ENCODE measurements around the gene ZFYVE27.

Gene ZFYVE27

DNA sequence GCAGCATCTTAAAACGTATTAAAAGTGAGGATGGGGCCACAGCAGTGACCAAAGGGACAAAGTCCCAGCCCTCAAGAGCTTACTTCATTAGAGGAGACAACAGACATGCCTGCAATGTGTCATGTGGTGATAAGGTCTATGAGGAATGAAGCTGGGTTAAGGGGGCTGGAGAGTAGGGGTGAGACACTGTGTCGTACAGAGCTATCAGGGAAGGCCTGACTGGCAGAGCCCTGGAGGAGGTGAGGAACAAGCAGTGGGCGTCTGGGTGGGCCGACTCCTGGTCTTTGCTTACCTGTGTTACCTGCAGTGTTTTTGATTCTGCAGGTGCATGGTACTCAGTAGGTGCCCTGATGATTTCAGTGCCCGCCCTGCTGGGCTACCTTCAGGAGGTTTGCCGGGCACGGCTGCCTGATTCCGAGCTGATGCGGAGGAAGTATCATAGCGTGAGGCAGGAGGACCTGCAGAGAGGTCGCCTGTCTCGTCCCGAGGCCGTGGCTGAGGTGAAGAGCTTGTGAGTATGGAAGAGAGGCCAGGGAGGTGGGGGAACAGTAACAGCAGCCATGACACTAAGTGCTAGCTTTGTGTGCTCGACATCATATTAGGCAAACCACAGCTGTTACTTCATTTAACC is 7.6 kb downstream of the ZFYVE27 start:
- DNase-seq = no peak

DNA sequence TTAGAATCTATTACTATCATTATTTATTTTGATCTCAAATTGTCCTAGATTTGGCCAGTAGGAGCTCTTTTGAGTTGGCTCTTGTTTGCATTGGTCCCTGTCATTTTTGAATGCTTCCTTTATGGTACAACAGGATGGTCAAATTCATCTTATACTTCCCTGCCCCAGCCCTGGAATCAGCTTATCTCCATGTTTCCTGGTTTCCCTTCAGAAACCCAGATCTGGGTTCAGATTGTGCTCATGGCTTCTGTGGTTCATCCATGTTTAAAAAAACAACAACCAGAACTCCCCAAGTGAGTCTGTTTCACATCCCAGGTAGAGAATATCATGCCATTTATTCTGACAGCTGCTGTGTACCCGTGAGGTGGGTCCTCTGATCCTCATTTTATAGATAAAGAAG is 10.6 kb downstream of the ZFYVE27 start:
- no peak for DNase-seq

DNA sequence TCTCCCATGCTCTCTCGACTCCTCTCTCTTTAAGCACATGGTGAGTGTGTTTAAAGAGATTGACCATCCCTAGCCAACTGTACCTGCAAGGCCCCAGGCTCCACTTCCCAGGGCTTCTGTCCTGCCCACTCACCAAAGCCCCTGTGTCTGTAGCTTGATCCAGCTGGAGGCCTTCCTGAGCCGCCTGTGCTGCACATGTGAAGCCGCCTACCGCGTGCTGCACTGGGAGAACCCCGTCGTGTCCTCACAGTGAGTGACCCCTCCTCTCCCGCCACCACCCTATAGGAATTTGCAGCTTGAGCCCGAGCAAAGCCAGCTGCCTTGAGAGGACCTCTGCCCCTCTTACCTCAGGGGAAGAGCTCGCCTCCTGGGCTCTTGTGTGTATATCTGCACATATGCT is 11.2 kb downstream of the ZFYVE27 start:
- DNase-seq = no peak

DNA sequence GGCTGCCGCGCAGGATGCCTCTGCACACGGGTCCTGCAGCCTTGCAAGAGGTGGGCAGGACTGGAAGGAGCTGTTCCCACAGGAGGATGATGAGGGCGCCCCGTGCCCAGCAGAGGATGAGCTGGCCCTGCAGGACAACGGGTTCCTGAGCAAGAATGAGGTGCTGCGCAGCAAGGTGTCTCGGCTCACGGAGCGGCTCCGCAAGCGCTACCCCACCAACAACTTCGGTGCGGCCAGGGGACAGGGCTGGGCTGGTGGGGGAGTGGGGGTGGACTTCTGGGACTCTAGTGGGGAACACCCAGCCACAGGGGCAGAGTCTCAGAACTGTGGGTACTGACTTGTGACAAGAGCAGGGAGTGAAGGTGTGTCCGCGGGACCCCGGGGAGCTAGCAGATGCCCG is 16.0 kb downstream of the ZFYVE27 start:
- no peak for DNase-seq

DNA sequence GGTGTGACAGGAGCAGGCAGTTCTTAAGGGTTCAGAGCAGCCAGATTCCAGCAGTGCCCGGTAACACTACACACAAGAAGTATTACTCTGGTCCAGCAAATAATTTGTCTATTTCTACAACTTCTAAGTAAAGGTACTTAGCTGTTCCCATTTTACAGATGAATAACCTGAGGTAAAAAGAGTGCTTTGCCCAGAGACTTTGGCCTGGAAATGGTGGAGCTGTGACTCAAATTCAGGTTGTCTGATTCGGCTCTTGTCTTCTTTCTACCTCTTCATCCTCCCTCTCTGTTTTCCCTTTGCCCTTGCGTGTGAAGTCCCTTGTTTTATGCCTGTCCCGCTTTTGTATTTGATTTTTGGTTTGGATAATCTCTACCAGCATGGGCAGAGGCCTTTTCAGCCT is 17.8 kb downstream of the ZFYVE27 start:
- DNase-seq = no peak

DNA sequence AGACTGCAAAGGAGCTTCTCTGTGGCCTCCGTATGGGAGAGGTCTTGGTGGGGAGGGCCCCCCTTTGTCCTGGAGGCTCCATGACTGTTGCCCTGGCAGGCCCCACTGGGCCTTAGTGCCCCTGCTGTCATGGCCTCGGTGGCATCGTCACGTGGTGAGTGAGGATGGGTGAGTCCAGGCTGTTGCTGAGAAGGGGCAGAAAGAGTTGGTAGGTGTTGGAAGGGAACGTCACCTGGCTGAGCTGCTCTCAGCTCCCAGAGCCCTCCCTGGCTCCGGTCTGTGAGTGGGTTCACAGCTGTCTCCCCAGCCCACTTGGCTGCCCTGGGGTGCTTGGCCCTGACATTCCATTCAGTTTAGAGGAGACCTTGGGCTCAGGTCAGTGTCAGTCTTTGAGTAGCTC is 18.8 kb downstream of the ZFYVE27 start:
- no peak for DNase-seq

DNA sequence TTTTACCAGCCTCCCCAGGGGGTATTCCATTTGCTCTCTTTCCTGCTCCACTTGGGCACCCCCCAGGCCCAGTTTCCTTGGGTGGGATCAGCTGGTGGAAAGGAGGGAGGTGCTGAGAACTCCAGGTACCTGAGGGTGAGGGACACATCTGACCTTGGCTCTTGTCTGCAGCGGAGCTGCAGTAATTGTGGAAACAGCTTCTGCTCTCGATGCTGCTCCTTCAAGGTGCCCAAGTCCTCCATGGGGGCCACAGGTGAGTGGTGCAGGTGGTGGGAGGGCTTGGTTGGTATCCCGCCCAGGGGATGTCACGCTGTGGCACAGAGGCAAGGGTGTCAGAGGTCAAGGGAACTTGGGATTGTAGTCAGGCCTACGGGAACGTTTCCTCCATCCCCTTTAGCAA is 20.5 kb downstream of the ZFYVE27 start:
- DNase-seq = no peak

DNA sequence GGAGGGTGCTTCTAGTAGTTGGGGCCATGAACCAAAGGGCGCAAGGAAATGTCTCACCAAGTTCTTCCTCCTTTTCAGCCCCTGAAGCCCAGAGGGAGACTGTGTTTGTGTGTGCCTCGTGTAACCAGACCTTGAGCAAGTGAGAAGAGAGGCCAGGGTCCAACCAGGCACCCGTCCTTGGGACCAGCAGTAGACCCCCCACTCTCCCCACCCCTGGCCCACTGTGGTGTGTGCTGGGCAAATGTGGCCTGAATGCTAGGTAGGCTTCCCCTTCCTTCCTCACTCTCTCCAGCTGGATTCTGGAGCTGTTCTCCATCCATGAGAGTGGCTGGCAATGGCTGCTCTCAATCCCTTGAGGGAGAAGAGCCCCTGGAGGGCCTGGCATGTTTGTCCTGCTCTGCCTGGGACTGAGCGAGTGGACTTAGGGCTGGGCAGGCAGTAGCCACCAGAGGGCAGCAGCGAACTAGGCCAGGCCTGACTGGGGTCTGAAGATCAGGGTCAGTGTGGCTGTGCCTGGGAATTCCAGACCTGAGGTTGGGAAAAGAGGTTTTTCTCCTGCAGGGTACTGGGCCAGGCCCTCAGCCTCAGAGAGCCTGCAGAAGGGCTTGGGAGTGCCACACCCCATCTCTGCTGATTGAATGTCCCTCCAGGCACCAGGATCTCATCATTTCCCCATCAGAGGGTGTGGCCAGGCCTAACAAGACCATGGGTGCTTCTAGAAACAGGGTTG is 22.4 kb downstream of the ZFYVE27 start:
- DNase-seq = peak in 12 of 14 donors; percentile 8 to 68 (median 42)

DNA sequence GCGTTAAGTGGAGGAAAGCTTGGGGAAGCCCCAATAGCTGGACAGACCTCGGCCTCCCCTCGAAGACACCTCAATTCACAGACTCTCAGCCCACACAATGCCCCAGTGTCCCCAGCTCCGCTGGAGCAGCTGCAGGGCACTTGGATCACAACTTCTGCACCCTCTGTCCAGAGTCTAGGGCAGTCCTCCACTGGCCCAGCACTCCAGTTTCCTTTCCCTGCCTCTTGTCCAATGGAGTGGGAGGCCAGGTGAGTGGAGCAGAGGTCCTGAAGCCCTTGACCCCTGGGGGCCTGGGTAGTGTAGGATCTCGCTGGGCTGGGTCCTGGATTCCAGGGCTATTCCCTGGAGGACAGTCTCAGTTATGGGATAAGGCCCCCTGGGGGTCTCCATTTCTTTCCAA is 23.0 kb downstream of the ZFYVE27 start:
- no peak for DNase-seq

DNA sequence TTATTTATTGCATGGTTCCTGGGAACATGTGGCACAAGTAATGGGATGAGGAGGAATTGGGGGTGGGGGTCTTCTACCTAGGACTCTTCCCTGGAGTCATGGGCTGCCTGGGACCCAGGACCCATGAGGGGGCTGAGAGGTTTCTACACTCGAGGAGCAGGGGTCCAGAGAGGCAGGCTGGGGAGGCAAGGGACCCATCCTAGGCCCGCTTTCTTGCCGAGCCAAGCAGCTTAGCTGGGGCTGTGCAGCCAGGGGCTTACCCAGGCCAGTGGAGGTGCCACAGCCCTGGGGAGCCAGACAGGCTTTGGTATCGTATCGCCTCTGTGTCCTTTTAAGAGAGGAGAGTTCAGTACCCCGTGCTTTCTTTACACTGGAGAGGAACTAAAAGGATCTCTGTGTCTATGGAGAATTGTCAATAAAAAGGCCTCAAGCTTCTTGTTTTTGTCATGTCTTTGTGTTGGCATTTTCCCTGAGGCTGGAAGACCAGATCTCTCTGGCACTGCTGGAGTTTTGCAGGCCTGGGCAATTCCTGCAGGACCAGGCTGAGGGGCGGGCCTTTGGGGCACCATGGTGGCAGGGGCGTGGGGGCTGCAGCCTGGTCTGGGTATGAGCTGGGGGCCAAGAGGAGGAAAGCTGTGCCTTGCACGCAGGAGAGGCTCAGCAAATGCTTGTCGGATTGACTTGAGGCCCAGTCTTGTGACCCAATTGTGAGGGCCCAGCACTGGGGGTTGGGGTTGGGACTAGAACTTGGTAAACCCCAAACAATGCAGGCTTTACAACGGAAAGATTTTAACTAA is 23.7 kb downstream of the ZFYVE27 start:
- no peak for DNase-seq

DNA sequence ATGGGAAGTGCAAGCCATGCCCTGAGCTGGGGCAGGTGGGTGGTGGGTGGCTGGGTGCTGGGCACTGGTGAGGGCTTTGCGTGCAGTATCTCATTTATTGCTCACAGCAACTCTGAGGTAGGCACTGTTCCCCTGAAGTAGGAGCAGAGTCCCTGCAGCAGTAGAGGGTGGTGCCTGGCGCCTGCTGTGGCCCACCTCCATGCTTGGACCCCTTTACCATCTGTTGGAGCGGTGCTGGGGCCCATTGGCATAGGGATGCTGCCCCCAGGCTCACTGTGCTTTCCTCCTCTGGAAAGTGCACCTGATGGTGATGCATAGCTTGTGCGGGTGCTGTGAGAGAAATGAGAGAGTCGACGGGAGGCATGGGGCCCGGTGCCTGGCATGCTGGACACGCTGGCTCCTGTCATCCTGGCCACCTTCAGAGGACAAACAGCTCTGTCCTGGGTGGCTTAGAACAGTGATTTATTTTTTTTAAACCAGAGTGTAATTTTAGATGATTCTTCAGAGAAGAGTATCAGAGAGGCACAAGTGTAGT is 24.5 kb downstream of the ZFYVE27 start:
- no peak for DNase-seq

DNA sequence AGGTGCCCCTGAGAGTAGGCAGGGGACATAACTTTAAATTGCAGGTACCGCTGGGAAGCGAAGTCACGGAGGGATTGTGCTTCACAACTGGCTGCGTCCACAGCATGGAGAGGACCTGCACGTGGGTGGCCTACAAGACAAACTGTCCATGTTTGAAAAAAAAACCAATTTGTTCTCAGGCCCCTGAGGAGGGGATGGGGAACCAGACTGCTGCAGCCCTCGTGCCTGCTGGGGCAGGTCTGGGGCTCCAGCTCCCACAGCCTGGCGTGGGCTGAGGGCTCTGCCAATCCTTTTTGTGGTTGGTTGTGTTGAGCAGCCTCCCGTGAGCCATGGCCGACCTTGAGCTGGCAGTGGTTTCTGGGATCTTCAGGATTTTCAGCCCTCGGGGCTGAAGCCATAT is 25.1 kb downstream of the ZFYVE27 start:
- no peak for DNase-seq

DNA sequence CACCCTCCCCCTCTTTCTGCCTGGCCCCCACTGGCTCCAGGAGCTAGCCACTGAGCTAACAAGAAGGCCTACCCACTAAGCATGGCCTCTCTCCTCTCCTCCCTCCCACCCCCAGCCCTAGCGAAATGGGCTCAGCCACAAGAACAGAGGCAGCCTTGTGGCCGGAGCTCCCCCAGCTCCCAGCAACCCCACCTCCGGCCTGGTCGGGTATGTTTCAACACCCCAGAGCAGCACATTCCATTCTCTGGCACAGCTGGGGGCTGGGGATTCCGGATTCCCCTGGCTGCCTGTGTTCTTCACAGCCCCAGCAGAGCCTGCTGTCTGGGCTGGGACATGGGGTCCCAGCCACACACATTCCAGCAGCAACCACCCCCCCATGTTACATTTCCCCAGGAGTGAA is 25.9 kb downstream of the ZFYVE27 start:
- DNase-seq = peak in 5 of 14 donors; percentile 18 to 66 (median 30)

DNA sequence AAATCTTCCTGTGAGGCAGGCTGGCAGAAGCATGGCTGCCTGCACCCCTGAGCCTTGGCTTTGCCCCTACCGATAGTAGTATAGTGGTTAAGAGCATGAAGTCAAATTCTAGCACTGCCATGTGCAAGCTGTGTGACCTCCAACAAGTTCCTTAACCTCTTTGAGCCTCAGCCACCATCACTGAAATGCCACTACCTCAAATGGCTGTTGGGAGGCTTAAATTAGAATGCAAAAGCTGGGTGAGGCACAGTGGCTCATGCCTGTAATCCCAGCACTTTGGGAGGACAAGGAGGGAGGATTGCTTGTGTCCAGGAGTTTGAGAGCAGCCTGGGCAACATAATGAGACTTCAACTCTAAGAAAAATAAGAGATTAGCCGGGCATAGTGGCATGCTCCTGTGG is 26.5 kb downstream of the ZFYVE27 start:
- no peak for DNase-seq

DNA sequence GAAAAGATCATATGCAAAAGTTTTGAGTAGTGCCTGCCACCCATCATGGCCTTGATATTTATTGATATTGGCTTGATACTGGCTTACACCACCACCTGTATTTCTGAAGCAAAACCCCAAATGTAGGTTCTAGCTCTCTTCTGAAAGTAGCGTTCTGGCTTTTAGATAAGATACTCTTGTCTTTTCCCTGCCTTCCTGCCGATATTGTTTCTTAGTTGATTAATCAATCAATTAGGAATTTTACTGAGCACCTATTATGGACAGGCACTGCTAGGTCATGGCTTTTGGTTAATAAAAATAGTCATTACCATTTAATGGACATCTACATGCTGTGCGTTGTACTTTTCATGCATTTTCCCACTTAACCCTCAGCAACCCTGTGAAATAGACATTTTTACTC is 27.0 kb downstream of the ZFYVE27 start:
- no peak for DNase-seq

DNA sequence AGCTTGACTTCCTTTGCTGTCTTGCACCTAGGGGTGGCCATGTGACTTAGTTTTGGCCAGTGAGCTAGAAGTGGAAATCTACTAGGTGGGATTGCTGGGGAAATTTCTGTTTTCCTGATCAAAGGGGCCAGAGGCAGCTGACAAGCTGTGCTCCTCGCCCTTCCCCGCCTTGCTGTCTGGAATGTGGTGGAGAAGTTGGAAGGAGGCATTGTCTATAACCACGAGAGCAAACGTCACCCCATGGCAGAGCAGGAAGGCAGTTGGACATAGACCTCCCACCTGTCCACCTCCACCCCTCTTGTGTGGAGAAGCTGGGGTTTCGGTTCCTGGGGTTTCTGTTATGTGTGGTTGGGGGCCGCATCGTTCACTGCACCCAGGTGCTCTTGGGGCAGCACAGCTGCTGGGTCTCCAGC is 27.6 kb downstream of the ZFYVE27 start:
- DNase-seq = no peak

DNA sequence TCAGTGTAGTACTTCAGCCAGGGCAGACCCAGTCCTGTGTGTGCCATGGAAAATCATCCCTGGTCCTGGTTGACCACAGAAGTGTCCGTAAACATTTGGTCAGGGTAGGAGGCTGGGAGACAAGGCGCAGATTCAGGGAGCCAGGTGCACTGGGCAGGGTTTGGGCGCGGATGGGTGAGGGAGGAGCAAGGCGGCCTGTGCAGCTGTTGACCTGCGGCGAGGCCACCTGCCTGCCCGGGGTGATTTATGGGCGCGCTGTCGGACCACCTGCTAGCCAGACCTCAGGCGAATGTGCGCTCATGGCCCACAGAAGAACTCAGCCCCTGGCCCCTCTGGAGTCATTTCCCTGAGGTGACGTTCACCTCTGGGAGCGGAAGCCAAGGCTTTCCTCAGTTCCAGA is 28.3 kb downstream of the ZFYVE27 start:
- no peak for DNase-seq

DNA sequence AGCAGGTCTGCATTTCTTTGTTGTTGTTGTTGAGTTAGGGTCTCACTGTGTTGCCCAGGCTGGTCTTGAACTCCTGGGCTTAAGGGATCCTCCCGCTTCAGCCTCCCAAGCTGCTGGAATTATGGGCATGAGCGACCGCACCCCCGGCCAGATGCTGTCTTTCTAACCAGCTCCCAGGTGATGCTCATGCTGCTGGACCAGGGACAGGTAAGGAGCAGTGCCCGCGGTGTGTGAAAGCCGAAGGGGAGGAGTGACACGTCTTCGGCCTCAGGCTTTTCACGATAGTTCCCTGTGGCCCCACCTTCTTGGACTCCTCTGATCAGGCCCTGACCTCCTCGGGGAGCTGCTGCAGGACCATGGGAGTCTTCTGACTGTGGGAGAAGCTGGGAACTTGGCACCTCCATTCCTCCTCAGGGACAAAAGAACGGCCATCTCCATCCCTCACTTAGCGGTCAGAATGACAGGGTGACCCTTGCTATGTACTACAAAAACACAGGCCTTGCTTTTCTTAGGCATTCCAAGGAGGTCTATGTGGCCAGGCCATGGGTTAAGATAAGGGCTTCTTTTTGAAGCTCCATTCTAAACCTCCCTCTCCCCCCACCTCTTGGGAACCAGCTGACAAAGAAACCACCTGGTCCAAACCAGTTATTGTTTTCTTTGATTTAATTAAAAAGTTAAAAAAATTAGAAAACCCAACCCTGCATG is 29.3 kb downstream of the ZFYVE27 start:
- no peak for DNase-seq

DNA sequence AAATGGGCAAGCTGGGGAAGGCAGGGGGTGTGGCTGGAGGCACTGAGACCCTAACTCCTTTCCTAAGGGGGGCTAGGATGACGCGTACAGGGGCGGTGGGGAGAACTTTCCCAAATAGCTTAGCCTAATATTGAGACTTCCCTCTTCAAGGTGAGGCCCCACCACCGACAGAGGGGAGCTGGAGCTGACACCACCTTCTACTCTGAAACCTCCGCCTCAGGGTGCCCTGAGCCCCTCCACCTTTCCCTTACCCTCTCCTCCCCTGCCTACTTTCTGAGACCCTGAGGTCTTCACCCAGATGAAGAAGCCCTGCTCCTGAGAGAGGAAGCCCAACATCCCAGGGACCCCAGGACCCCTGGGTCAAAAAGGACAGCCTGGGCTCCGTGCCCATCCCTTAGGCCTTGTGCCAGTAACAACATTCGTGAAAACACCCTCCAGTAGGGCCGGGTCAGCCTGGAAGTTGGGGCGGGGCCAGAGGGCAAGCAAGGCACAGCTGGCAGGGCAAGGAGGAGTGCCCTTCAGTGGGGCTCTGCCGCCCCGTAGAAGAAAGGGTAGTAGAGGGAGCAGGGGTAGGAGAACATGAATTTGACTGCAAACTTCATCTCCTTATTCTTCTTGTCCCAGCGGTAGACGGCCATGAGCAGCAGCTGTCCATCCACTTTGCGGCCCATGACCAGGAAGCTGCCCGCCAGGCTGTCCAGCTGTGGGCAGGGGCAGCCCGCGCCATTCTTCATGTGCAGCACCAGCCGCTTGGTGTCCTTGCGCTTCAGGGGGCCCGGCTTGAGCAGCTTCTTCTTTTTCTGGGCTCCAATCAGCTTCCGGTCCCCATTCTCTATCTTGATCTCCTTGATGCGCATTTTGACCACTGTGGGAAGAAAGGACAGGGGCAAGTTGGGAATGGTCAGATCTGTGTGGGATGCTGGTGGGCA is 30.3 kb downstream of the ZFYVE27 start:
- no peak for DNase-seq

DNA sequence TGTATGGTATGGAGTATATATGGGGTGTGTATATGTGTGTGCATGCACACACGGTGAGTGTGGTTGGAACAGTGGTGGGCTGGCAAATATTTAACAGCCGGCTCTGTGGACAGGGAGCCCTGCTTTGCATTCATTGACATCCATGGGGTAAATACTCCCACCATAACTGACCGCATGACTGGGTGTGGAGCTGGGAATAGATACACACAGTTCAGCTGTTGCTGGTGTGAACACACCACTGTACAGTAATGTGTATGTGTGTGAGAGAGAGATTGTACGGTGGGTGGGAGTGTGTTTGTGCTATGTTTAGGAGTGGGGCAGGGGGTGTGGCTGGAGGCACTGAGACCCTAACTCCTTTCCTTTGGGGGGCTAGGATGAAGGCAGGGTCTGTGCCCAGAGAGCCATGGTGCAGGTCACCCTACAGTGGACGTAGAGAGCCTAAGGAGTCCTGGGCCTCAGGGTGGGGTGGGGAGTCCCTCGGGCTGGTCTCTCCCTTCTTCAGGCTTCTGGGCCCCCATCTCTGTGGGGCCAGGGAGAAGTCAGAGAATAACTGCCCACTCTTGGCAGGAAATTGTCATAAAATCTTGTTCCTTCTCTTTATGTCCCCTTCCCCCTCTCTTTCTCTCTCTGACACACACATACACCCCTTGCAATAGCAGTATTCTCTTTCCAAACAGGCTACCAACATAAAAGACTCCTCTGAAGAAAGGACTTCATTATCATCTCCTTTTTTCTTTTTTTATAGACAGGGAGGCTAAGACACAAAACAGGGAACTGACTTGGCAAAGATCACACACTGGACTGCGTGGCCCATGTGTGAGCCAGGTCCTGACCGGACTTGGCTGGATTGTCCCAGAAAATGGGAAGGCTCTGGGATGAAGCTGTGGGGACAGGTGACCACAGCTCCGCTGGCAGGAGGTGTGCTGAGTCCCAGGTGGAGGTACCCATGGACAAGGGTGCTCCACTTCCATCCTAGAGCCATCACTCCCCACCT is 31.7 kb downstream of the ZFYVE27 start:
- no peak for DNase-seq

All from C1 segment of cervical spinal cord (tissue), 14 donors.